K562 (cell line): Measurements from ENCODE around the gene TOMT. TPM values are rescaled to one million over a fixed set of nuclear protein-coding genes. Genes with fewer than 3 reads are reported as not detected.

Source experiments
- ATAC-seq: fragments of 200-7000 bp; cut with Tn5 transposase; 3 replicates; pipeline ENCODE4 v1.9.1; 2020; ENCODE audit warnings: moderate library complexity
- BruUV-seq: library from RNA; stranded (reverse); fragments of 400-500 nt; replicated peaks from 2 replicates; lab custom pipeline; 2021; lab: Mats Ljungman, UMichigan
- CTCF ChIA-PET: fragments of 300-600 bp; formaldehyde crosslinking; extraction: SDS; loops from one replicate; lab custom pipeline; 2021; ENCODE audit warnings: low intra/inter-chr PET ratio; lab: Yijun Ruan, JAX
- POLR2A ChIA-PET: fragments of 300-600, 350-650 bp; sonication (Branson Sonifier 250); formaldehyde crosslinking; extraction: SDS; loops from one replicate; lab custom pipeline; 2021; ENCODE audit warnings: antibody characterized with exemption, inconsistent platforms; lab: Yijun Ruan, JAX
- DNase-seq, 4 experiments: peaks; one replicate each; pipeline versions ENCODE4 v3.0.0 to v3.0.0-alpha.2; 2011 to 2018; ENCODE audit warnings: low spot score in 3 of 4, mixed read lengths in 3 of 4; ENCODE audit errors: extremely low read depth in 1 of 4
- FAIRE-seq: peaks from 2 replicates; lab custom pipeline; 2011; peaks lifted over from hg19 to GRCh38; lab: Jason Lieb, UNC
- H2AFZ ChIP-seq: 2 replicates; pipeline ENCODE4 v1.6.0; 2011; ENCODE audit warnings: low read depth, low read length, control low read depth, inconsistent platforms
- H3K27ac ChIP-seq: fragments of 200-600 bp; 3 replicates; pipeline ENCODE4 v1.8.0; 2011; ENCODE audit warnings: low read depth, mild to moderate bottlenecking, control low read depth, inconsistent platforms, low read length, moderate library complexity, mixed read lengths; ENCODE audit errors: extremely low read depth
- H3K27me3 ChIP-seq, 2 experiments: fragments of 300-600 bp in 1 of 2; 2 replicates in 1 of 2; 3 replicates in 1 of 2; pipeline versions ENCODE4 v1.6.0 to v1.8.0; 2011; ENCODE audit warnings: inconsistent platforms in 2 of 2, low read length in 2 of 2, mild to moderate bottlenecking in 1 of 2, mixed read lengths in 1 of 2, moderate library complexity in 1 of 2; ENCODE audit not compliant: control insufficient read depth in 2 of 2, insufficient read depth in 2 of 2
- H3K36me3 ChIP-seq: fragments of 300-600 bp; 3 replicates; pipeline ENCODE4 v1.8.0; 2011; ENCODE audit warnings: mild to moderate bottlenecking, low read length, inconsistent platforms; ENCODE audit not compliant: control insufficient read depth, insufficient read depth
- H3K4me1 ChIP-seq, 2 experiments: fragments of 200-600 bp in 1 of 2; replicated peaks in 1 of 2; 2 replicates in 1 of 2; 3 replicates in 1 of 2; pipeline versions ENCODE4 v1.5.1 to v1.8.0; 2011; ENCODE audit warnings: inconsistent platforms in 2 of 2, low read length in 2 of 2, mild to moderate bottlenecking in 1 of 2, mixed read lengths in 1 of 2, moderate library complexity in 1 of 2; ENCODE audit not compliant: control insufficient read depth in 2 of 2, insufficient read depth in 2 of 2
- H3K4me2 ChIP-seq: 2 replicates; pipeline ENCODE4 v1.6.1; 2011; ENCODE audit warnings: low read length, control low read depth, inconsistent platforms, mixed read lengths; ENCODE audit not compliant: insufficient read depth
- H3K4me3 ChIP-seq: fragments of 200-600 bp; sonication (generic), shearing (Covaris generic); 2 replicates; pipeline ENCODE4 v1.5.1; 2016; ENCODE audit warnings: control low read depth, inconsistent platforms
- H3K79me2 ChIP-seq: fragments of 200-600 bp; 3 replicates; pipeline ENCODE4 v1.8.0; 2011; ENCODE audit warnings: low read length, inconsistent platforms; ENCODE audit not compliant: control insufficient read depth, insufficient read depth
- H3K9ac ChIP-seq, 2 experiments: 2 replicates each; pipeline versions ENCODE4 v1.6.0 to v1.6.1; 2011; ENCODE audit warnings: low read depth in 2 of 2, low read length in 2 of 2, control low read depth in 1 of 2, inconsistent platforms in 1 of 2, mild to moderate bottlenecking in 1 of 2, mixed read lengths in 1 of 2; ENCODE audit not compliant: insufficient read depth in 1 of 2
- H3K9me1 ChIP-seq: one replicate; pipeline ENCODE4 v1.6.0; 2011; ENCODE audit warnings: inconsistent platforms, mild to moderate bottlenecking, low read length, moderate library complexity; ENCODE audit not compliant: control insufficient read depth, insufficient read depth
- H3K9me3 ChIP-seq: replicated peaks from 2 replicates; pipeline ENCODE4 v1.5.1; 2011; ENCODE audit warnings: low read depth, low read length, inconsistent platforms; ENCODE audit not compliant: control insufficient read depth, insufficient read depth
- H4K20me1 ChIP-seq: replicated peaks from 2 replicates; pipeline ENCODE4 v1.6.1; 2011; ENCODE audit warnings: low read length, inconsistent platforms, mixed read lengths; ENCODE audit not compliant: control insufficient read depth, insufficient read depth
- ATF4 ChIP-seq: fragments of 450-650 bp; formaldehyde crosslinking; IDR thresholded peaks from 2 replicates; pipeline ENCODE4 v1.4.0; 2022; ENCODE audit warnings: mild to moderate bottlenecking, moderate library complexity
- BMI1 ChIP-seq: fragments of 150-350 bp; IDR thresholded peaks from 2 replicates; pipeline ENCODE4 v1.6.1; 2014; ENCODE audit warnings: low read length
- CBX8 ChIP-seq: fragments of 200-600 bp; sonication (generic); IDR thresholded peaks from 2 replicates; pipeline ENCODE4 v1.6.1; 2012; ENCODE audit warnings: borderline replicate concordance, mixed run types, low read depth, mild to moderate bottlenecking, moderate library complexity, mixed read lengths, low read length, control low read depth, inconsistent platforms; ENCODE audit not compliant: poor library complexity, severe bottlenecking; ENCODE audit errors: extremely low read depth
- REST ChIP-seq, 2 experiments: fragments of 450-650 bp; formaldehyde crosslinking in 1 of 2; IDR thresholded peaks; 2 replicates each; pipeline versions ENCODE4 v1.4.0 to v1.6.1; 2014 to 2020; ENCODE audit warnings: mild to moderate bottlenecking in 2 of 2, borderline replicate concordance in 1 of 2, low read depth in 1 of 2
- WGBS: fragments of 100-300 bp; shearing (Covaris generic); methylation state at CpG from one replicate; pipeline ENCODE4 v1.1.6; 2016; ENCODE audit warnings: low coverage, mixed read lengths; ENCODE audit not compliant: insufficient coverage; ENCODE audit errors: missing lambda C conversion rate; 5-methylcytosine and 5-hydroxymethylcytosine counted together
- in situ Hi-C: fragments of 300-500 bp; cut with MboI; formaldehyde crosslinking; loops from 4 replicates; pipeline ENCODE4 v1.15.0; 2018; ENCODE audit warnings: inconsistent platforms, mixed read lengths
- intact Hi-C: fragments of 100-400 bp; cut with micrococcal nuclease; formaldehyde crosslinking; loops from 2 replicates; pipeline ENCODE4 v1.14.2; 2022
- polyA plus RNA-seq, 8 experiments: library from polyadenylated mRNA; depleted of rRNA in 4 of 8; stranded (reverse) in 5 of 8; unstranded in 3 of 8; fragments of >200 nt; fragmentation: Nextera tagmentation in 2 of 8; fragmentation: Illumina TruSeq in 1 of 8; extraction: Ambion mirVana in 2 of 8; extraction: Trizol in 1 of 8; gene quantifications; 2 replicates each; pipeline versions ENCODE4 v1.2.1 to v1.2.3, GENCODE V29; 2011 to 2014; ENCODE audit warnings: inconsistent platforms in 1 of 8, missing spikeins in 1 of 8
- total RNA-seq, 7 experiments: library from RNA; depleted of rRNA in 6 of 7; stranded (reverse); fragments of >200 nt in 6 of 7; fragmentation: Illumina TruSeq in 2 of 7; extraction: Trizol in 2 of 7; gene quantifications; 2 replicates each; pipeline versions ENCODE4 v1.2.1 to v1.2.3, GENCODE V29; 2011 to 2021; ENCODE audit warnings: low replicate concordance in 1 of 7

TOMT gene
- total and polyA plus RNA-seq, 9 of the 15 experiments (the other 6 are each of a cell fraction or from before 2014, with no cell fraction given): not detected

GRCh38 chr11:72069787-72070251, 35.9 kb upstream of the TOMT start (continued):
- peak; percentile 51; the same call in 1 of the 2 replicates for TF ChIP-seq ATF4 (CRISPR knock-in tag)
- TF ChIP-seq, all 486 proteins: peak for 33

- Histone ChIP-seq H3K36me3 (peaks cover 56% of the 10 kb centered on the region), H3K4me1 (peaks cover 8 to 17% of the 10 kb centered on the region in 2 experiments; a peak in 4 of 5 replicates), H2AFZ (no peak overlapping the region), H3K4me3 (no peak overlapping the region), H3K27me3 (no peaks in the 10 kb centered on the region), H4K20me1 (no peaks in the 10 kb centered on the region; the same call in 1 of the 2 replicates), H3K9me3 (no peaks in the 10 kb centered on the region), H3K79me2 (peaks cover 85% of the 10 kb centered on the region), H3K9me1 (peaks cover 4% of the 10 kb centered on the region), H3K4me2 (no peak overlapping the region), H3K9ac (0 out of 4 replicates have a peak overlapping the region, but pooled peaks of 1 of the 2 experiments have one; percentile 11), H3K27ac (peak overlapping the region; percentile 34; the same call in 1 of the 3 replicates)
- ChIA-PET CTCF (no interaction called here), POLR2A (interaction anchor here (0.7 to 3.1 kb wide), 5 partner anchors 8 to 42 kb away, joined by 3 to 13 read pairs (median 3); partner anchors contain the start of gene ANAPC15)
- BruUV-seq: no TSS peak
- DNase-seq (no peak), FAIRE-seq (no peak), ATAC-seq (no peak)
- intact Hi-C loops (no loop called here), in situ Hi-C loops (no loop called here)
- WGBS: 92% methylated on average over 7 of the region's 7 CpGs
- TF ChIP-seq BMI1 (no peak), CBX8 (no peak), REST (IDR thresholded peaks at IDR 0.05; ENCODE audit: borderline replicate concordance) (no peak), REST (CRISPR knock-in tag; IDR thresholded peaks at IDR 0.05; ENCODE audit: low read depth) (no peak)
Observed at GRCh38 chr11:72070491-72070890, 35.2 kb upstream of the TOMT start.
